GM19035 (cell line): ENCODE measurements around the gene DTNA.

Experiments
- ATAC-seq: cut with Tn5 transposase; IDR thresholded peaks from one replicate; pipeline ENCODE4 v1.9.1; 2021; ENCODE audit not compliant: unreplicated experiment

DTNA gene

DNA sequence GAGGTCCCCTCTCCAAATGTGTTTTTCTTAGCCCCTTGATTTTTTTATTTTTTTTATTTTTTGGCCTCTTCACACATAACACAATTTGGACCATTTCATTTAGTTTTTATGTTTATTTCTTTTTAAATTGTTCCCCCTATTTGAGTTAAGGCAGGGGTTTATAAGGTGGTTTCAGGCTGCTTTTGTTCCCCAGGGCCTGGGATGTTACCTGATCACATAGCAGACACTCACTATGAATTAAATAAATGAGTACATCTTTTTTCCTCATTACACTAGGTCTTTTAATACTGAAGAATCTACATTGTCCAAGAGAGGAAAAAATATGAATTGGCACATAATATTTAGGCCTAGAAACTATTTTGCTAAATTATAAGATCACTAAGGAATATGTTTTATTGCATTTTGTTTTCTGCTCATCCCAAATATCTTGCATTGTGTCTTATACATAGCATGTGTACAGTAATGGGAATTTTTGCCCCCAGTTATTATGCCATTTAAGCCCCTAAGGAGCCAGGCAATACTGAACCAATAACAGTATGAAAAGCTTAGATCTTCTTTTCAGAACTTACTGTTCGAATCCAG, 218.7 kb downstream of the DTNA start:
- no peak for ATAC-seq

DNA sequence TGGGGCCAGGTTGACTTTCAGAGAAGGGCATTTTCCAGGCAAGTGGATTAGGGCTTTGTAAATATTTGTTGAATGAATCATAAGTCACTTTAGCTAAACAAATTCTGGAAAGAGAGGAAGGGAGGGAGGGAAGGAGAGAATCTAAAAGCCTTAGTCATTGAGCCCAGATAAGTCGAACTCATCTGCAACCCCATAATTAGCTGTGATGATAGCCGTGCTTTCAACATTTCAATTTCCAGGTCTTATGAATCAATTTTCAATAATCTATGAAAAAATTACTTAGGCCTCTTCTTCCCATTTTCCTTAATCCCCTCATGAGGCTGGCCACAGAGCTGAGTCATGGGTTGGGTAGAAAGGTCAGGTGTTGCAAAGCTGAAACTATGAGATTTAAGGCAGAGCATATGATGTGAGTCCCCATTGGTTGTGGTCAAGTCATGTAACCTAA, 219.3 kb downstream of the DTNA start:
- ATAC-seq = no peak

DNA sequence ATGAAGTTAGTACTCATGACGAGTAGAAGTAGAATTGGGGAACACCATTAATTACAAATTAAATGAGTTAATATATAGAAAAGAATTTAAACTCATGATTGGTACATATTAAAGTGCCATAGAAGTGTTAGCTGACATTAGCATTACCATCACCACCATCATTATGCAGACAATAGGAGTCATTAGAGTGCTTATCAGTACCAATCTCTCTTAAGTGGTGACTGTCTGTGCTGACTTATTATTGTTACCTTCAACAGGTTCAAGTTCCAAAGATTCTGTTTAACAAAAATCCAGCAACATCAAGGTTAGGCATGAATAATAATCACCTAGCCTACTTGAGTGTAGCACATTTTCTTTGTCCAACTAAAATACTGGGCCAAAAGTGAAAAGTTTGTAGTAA, 222.3 kb downstream of the DTNA start:
- ATAC-seq = no peak

DNA sequence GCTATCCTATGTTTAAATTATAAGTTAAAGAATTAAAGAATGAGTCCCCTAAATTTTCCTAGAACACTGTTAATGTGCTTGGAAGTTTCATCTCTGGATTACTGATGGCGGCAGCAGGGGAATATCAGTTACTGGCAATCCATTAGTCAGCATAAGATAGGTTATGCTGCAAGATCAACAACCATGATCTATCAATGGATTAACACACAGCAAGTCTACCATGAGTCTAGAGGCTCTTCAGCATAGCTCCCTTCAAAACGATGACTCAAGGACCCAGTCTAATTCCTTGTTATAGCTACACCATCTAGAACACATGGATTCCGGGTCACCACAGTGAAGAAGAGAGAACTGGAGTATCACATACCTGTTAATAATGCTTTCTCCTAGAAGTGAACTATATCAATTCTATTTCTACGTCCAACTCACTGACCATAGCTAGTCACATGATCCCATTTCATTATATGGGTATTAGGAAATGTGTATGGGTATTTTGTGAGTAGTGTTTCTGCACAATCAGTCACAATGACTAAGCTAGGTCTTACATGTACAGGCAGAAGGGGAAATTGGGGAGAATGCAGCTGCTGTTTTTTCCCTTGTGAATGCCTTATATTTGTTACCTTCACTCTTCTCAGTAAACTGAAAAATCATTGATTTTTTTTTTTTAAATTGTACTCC, 222.8 kb downstream of the DTNA start:
- no peak for ATAC-seq

DNA sequence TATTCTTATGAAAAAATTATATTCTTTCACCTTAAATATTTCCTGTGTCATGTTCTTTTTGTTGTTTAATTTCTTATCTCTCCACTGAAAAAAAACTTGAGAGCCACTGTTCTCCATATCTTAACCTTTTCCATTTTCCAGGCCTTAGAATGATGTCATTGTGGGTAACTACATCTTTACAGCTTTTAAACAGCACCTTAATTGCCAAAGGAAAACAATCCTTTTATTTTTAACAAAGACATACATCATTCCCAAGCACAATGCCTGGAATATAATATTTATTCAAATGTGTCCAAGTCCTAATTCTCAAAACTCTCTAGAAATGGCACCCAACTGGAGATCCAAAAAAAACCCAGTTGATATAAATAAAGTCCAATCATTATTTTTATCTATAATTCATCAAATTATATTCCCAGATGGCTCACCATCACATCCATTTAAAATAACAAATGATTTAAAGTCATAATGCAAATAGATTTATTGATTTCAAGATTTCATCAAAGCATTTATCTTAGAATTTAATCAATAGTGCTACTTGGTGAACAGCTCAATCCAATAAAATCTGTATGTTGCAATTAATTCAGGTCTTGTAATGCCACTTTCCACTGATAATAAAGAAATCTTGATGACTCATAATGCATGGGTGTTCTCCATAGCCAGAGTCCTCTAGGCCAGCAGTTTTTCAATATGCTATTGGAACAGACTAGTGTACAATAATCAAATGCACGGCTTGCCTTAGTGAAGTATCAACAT, 224.0 kb downstream of the DTNA start:
- ATAC-seq = no peak

DNA sequence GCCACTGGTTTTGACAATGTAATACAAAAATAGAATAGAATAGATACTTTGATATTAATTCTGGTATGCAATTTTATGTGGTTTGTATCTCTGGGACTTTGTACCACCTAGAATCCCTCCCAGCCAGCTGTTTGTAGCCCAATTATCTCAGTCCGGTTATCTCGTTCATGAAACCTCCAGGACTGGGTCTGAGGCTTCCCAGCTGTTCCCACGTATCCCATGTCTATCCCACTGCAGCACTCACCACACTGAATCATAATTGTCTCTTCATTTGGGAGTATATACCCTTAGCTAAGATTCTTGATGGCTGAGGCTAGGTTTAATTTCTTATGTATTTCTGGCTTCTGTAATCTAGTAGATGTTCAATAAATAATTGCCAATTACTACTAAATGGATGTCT, 226.7 kb downstream of the DTNA start:
- ATAC-seq = no peak

DNA sequence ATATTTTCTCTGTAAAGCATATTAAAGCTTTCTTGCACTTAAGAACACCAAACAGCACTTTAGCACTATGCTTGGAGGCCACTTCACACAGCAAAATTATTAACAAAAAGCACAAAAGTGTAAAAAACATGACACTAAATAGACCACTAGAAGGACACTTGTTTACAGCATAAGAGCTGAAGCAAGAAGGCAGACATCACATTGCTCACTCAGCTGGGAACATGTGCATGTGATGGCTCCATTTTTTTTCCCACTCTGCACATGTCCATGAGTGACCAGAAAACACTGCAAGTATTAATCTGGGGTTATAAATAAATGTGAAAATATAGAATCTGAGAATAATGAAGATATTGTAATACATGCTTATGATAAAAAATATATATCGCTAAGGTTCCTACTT, 228.0 kb downstream of the DTNA start:
- no peak for ATAC-seq
